Astrocyte (in vitro differentiated cells and primary cell): ENCODE results near the gene STK33. TPM values are rescaled to one million over a fixed set of nuclear protein-coding genes. Genes with fewer than 3 reads are reported as not detected.

ENCODE experiments used
- DNase-seq: peaks from one replicate; pipeline ENCODE4 v3.0.0-alpha.2; 2010; ENCODE audit warnings: low read depth
- FAIRE-seq: peaks from 2 replicates; lab custom pipeline; 2011; peaks lifted over from hg19 to GRCh38; lab: Jason Lieb, UNC
- H2AFZ ChIP-seq: 2 replicates; pipeline ENCODE4 v1.6.0; 2012; ENCODE audit warnings: low read depth, low read length, inconsistent platforms
- H3K27ac ChIP-seq: 2 replicates; pipeline ENCODE4 v1.5.1; 2011; ENCODE audit warnings: low read depth, low read length, inconsistent platforms
- H3K27me3 ChIP-seq: 2 replicates; pipeline ENCODE4 v1.6.0; 2011; ENCODE audit warnings: low read length, inconsistent platforms; ENCODE audit not compliant: insufficient read depth
- H3K36me3 ChIP-seq: 2 replicates; pipeline ENCODE4 v1.5.1; 2011; ENCODE audit warnings: low read length, inconsistent platforms; ENCODE audit not compliant: insufficient read depth
- H3K4me1 ChIP-seq: 2 replicates; pipeline ENCODE4 v1.5.1; 2011; ENCODE audit warnings: low read length, inconsistent platforms; ENCODE audit not compliant: insufficient read depth
- H3K4me2 ChIP-seq: 2 replicates; pipeline ENCODE4 v1.6.0; 2012; ENCODE audit warnings: low read length, inconsistent platforms
- H3K4me3 ChIP-seq: 2 replicates; pipeline ENCODE4 v1.5.1; 2011; ENCODE audit warnings: low read depth, mild to moderate bottlenecking, low read length, inconsistent platforms; ENCODE audit not compliant: insufficient read depth
- H3K79me2 ChIP-seq: 2 replicates; pipeline ENCODE4 v1.6.0; 2012; ENCODE audit warnings: mild to moderate bottlenecking, low read length, inconsistent platforms; ENCODE audit not compliant: insufficient read depth
- H3K9ac ChIP-seq: 2 replicates; pipeline ENCODE4 v1.6.0; 2012; ENCODE audit warnings: mild to moderate bottlenecking, low read length, inconsistent platforms
- H3K9me3 ChIP-seq: 2 replicates; pipeline ENCODE4 v1.5.1; 2012; ENCODE audit warnings: low read depth, mild to moderate bottlenecking, low read length, inconsistent platforms; ENCODE audit not compliant: insufficient read depth
- H4K20me1 ChIP-seq: 2 replicates; pipeline ENCODE4 v1.6.0; 2012; ENCODE audit warnings: low read length, inconsistent platforms; ENCODE audit not compliant: insufficient read depth
- H3K27ac Mint-ChIP-seq: one replicate; pipeline ENCODE4 v1.8.0; 2021; ENCODE audit warnings: mild to moderate bottlenecking, mixed read lengths; ENCODE audit not compliant: unreplicated experiment
- H3K27me3 Mint-ChIP-seq: one replicate; pipeline ENCODE4 v1.8.0; 2021; ENCODE audit warnings: low read depth, mixed read lengths; ENCODE audit not compliant: unreplicated experiment
- H3K36me3 Mint-ChIP-seq: one replicate; pipeline ENCODE4 v1.8.0; 2021; ENCODE audit warnings: low read depth, mixed read lengths; ENCODE audit not compliant: unreplicated experiment
- H3K4me1 Mint-ChIP-seq: one replicate; pipeline ENCODE4 v1.8.0; 2021; ENCODE audit warnings: low read depth, mixed read lengths; ENCODE audit not compliant: unreplicated experiment
- H3K4me3 Mint-ChIP-seq: one replicate; pipeline ENCODE4 v1.8.0; 2021; ENCODE audit warnings: mild to moderate bottlenecking, moderate library complexity, mixed read lengths; ENCODE audit not compliant: unreplicated experiment
- H3K9me3 Mint-ChIP-seq: one replicate; pipeline ENCODE4 v1.8.0; 2021; ENCODE audit warnings: mild to moderate bottlenecking, mixed read lengths; ENCODE audit not compliant: unreplicated experiment
- CTCF ChIP-seq: IDR thresholded peaks from 2 replicates; pipeline ENCODE4 v1.5.1; 2011; ENCODE audit warnings: low read depth, mild to moderate bottlenecking, inconsistent platforms, low read length, moderate library complexity; ENCODE audit not compliant: insufficient read depth
- EZH2 ChIP-seq: IDR thresholded peaks from 2 replicates; pipeline ENCODE4 v1.6.1; 2012; ENCODE audit warnings: mild to moderate bottlenecking, low read length, inconsistent platforms; ENCODE audit not compliant: insufficient read depth
- total RNA-seq: library from RNA; stranded (reverse); gene quantifications from 2 replicates; pipeline ENCODE4 v1.2.1, GENCODE V29; 2021

STK33 gene
- total RNA-seq, 1 donor from 2014 or later = 7.5 TPM

DNA sequence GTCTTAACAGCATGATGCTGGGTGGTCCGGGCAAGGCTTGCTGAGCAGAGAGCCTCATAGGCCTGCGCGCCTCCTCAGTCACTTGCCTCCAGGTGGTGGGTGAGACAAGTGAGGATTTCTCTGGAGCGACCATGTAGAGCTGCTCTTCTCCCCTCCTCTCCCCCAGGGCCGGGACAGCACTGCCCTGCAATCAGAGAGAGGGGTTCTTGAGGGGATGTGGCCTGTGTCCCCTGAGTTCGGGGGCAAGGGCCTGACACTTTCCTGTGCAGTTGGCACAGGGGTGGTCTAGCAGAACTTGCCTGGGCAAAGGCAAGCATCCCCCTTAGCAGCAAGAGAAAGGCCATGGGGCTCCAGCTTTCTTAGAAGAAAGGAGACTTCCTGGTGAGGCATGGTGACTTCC is 234.5 kb downstream of the STK33 start:
- Mint-ChIP-seq H3K9me3 (no peaks in the 10 kb centered on the region), H3K27ac (no peak overlapping the region), H3K27me3 (peaks cover 30% of the 10 kb centered on the region), H3K4me3 (no peak overlapping the region), H3K4me1 (no peaks in the 10 kb centered on the region), H3K36me3 (no peaks in the 10 kb centered on the region)
- peaks cover 7% of the 10 kb centered on the region for H3K27me3 ChIP-seq
- TF ChIP-seq CTCF (no peak), EZH2 (no peak)
- DNase-seq (no peak), FAIRE-seq (no peak)
- H3K9ac ChIP-seq = no peak overlapping the region
- H3K79me2 ChIP-seq = no peaks in the 10 kb centered on the region
- H2AFZ ChIP-seq = no peak overlapping the region
- no peaks in the 10 kb centered on the region for H4K20me1 ChIP-seq
- no peaks in the 10 kb centered on the region for H3K9me3 ChIP-seq
- H3K4me3 ChIP-seq = no peak overlapping the region
- no peak overlapping the region for H3K27ac ChIP-seq
- no peak overlapping the region for H3K4me2 ChIP-seq
- peaks cover 11% of the 10 kb centered on the region for H3K4me1 ChIP-seq
- no peaks in the 10 kb centered on the region for H3K36me3 ChIP-seq

GRCh38 chr11:8357891-8358566 is 236.0 kb downstream of the STK33 start:
- H3K4me1 Mint-ChIP-seq = no peaks in the 10 kb centered on the region
- Histone ChIP-seq H3K4me2 (no peak overlapping the region), H4K20me1 (no peaks in the 10 kb centered on the region), H3K4me1 (peaks cover 11% of the 10 kb centered on the region), H3K27me3 (peaks cover 11% of the 10 kb centered on the region), H3K9me3 (no peaks in the 10 kb centered on the region), H3K36me3 (no peaks in the 10 kb centered on the region), H3K27ac (no peak overlapping the region), H3K4me3 (no peak overlapping the region), H3K79me2 (no peaks in the 10 kb centered on the region), H3K9ac (no peak overlapping the region), H2AFZ (no peak overlapping the region)
- H3K27me3 Mint-ChIP-seq = peaks cover 29% of the 10 kb centered on the region
- FAIRE-seq = no peak
- no peaks in the 10 kb centered on the region for H3K36me3 Mint-ChIP-seq
- TF ChIP-seq EZH2 (no peak), CTCF (no peak)
- no peaks in the 10 kb centered on the region for H3K9me3 Mint-ChIP-seq
- no peak overlapping the region for H3K27ac Mint-ChIP-seq
- no peak for DNase-seq
- H3K4me3 Mint-ChIP-seq = no peak overlapping the region

- Mint-ChIP-seq H3K36me3 (no peaks in the 10 kb centered on the region), H3K9me3 (no peaks in the 10 kb centered on the region), H3K27ac (no peak overlapping the region), H3K27me3 (peaks cover 26% of the 10 kb centered on the region), H3K4me1 (no peaks in the 10 kb centered on the region), H3K4me3 (no peak overlapping the region)
- Histone ChIP-seq H3K9me3 (no peaks in the 10 kb centered on the region), H3K27me3 (peaks cover 11% of the 10 kb centered on the region), H2AFZ (no peak overlapping the region), H3K9ac (no peak overlapping the region), H3K4me1 (peaks cover 11% of the 10 kb centered on the region), H3K27ac (no peak overlapping the region), H3K4me3 (no peak overlapping the region), H4K20me1 (no peaks in the 10 kb centered on the region), H3K4me2 (peak overlapping the region; percentile 75), H3K36me3 (no peaks in the 10 kb centered on the region), H3K79me2 (no peaks in the 10 kb centered on the region)
- FAIRE-seq (no peak), DNase-seq (no peak)
- TF ChIP-seq EZH2 (no peak), CTCF (no peak)
These were observed 236.5 kb downstream of the STK33 start for GRCh38 chr11:8357505-8357888.
